ENCODE data around the gene ANGEL1. TPM values are rescaled to one million over a fixed set of nuclear protein-coding genes. Genes with fewer than 3 reads are reported as not detected.

ANGEL1 gene
- total and polyA plus RNA-seq, 2 of the 8 experiments (the other 6 are each of a cell fraction or from before 2014, with no cell fraction given): 26.8 to 27.2 TPM

- Histone ChIP-seq H2AK5ac (ENCODE audit: low read depth, low read length) (peak overlapping the region; percentile 53; the same call in 1 of the 2 replicates), H3K9ac (replicated peaks in 1 of 4; ENCODE audit: extremely low read depth in 1 of 4, low read depth in 3 of 4, low read length in 3 of 4) (no peak overlapping the region)
- no peak for DNase-seq (ENCODE audit: low read depth in 1 of 2, low spot score in 2 of 2)
Observed at GRCh38 chr14:76773188-76773885, 39.3 kb downstream of the ANGEL1 start.

More at GRCh38 chr14:76773188-76773885, 39.3 kb downstream of the ANGEL1 start:
- H4K20me1 ChIP-seq (replicated peaks in 1 of 2; ENCODE audit: control insufficient read depth in 1 of 2, insufficient read depth in 2 of 2, low read length in 2 of 2): no peaks in the 10 kb centered on the region
- ChIA-PET CTCF (ENCODE audit: partially characterized antibody) (interaction anchor here (0.6 to 9.2 kb wide), 8 partner anchors 8 to 108 kb away, joined by 3 to 128 read pairs (median 4); no protein-coding TSS in a partner anchor), POLR2A (ENCODE audit: partially characterized antibody) (interaction anchor here (1.1 to 1.4 kb wide), 5 partner anchors 9 to 87 kb away, joined by 3 to 8 read pairs (median 4); partner anchors contain the start of gene VASH1)
- no peak overlapping the region for H3K14ac ChIP-seq (ENCODE audit: insufficient read length)
- no peak overlapping the region for H4K5ac ChIP-seq (ENCODE audit: insufficient read length, low read depth, low read length)
- no peak overlapping the region for H3K27ac ChIP-seq (ENCODE audit: low read depth, low read length)
- no peak overlapping the region for H2BK120ac ChIP-seq (replicated peaks; ENCODE audit: low read depth, low read length)
- FAIRE-seq: no peak
- H3K4me1 ChIP-seq (replicated peaks in 1 of 4; ENCODE audit: control insufficient read depth in 3 of 4, insufficient read depth in 4 of 4, low read length in 3 of 4): peaks cover 0 to 21% (median 11%) of the 10 kb centered on the region in 4 experiments; a peak in 5 of 7 replicates
- H3K18ac ChIP-seq (ENCODE audit: extremely low read depth, low read length): no peak overlapping the region
- WGBS, 2 experiments (ENCODE audit: extremely low coverage in 1 of 2, insufficient coverage in 1 of 2, insufficient read length in 1 of 2, insufficient replicate concordance in 2 of 2, low coverage in 1 of 2, low lambda C conversion rate in 2 of 2, missing lambda C conversion rate in 1 of 2): 82% methylated on average over 8 of the region's 8 CpGs; no CpG with 5 or more reads in 1 of the 2 experiments
- H3K79me1 ChIP-seq (ENCODE audit: low read depth, low read length): no peaks in the 10 kb centered on the region
- H2BK12ac ChIP-seq (ENCODE audit: low read depth, low read length): no peak overlapping the region
- H4K91ac ChIP-seq (replicated peaks; ENCODE audit: insufficient read length, low read length): no peak overlapping the region
- H4K8ac ChIP-seq (ENCODE audit: extremely low read depth, insufficient read depth, low read length): no peak overlapping the region
- H3K36me3 ChIP-seq (ENCODE audit: control insufficient read depth in 2 of 4, insufficient read depth in 4 of 4, low read length in 3 of 4): no peaks in the 10 kb centered on the region
- H2BK15ac ChIP-seq (ENCODE audit: low read length): no peak overlapping the region
- no peak overlapping the region for H2BK20ac ChIP-seq (ENCODE audit: low read length)
- H3K79me2 ChIP-seq (ENCODE audit: control insufficient read depth in 1 of 2, insufficient read depth in 2 of 2, low read length in 2 of 2): no peaks in the 10 kb centered on the region
- H3K27me3 ChIP-seq (replicated peaks in 1 of 4; ENCODE audit: control insufficient read depth in 3 of 4, extremely low read depth in 1 of 4, insufficient read depth in 3 of 4, low read length in 3 of 4): peaks cover 0 to 5% (median 2%) of the 10 kb centered on the region in 4 experiments; a peak in 4 of 7 replicates
- 0 out of 4 replicates have a peak overlapping the region, but pooled peaks of 1 of the 2 experiments have one; percentile 8 for H3K4me2 ChIP-seq (ENCODE audit: insufficient read depth in 1 of 2, low read depth in 2 of 2, low read length in 2 of 2)
- no peak overlapping the region for H3K56ac ChIP-seq (replicated peaks; ENCODE audit: insufficient read length, low read depth, low read length)
- H3K4me3 ChIP-seq (ENCODE audit: extremely low read depth in 1 of 4, insufficient read depth in 2 of 4, low read depth in 3 of 4, low read length in 4 of 4): no peak overlapping the region
- H3K23me2 ChIP-seq (ENCODE audit: low read depth, low read length): no peaks in the 10 kb centered on the region
- no peaks in the 10 kb centered on the region; a peak in 1 of 4 replicates for H3K9me3 ChIP-seq (ENCODE audit: insufficient read depth in 2 of 2, low read depth in 1 of 2, low read length in 1 of 2)
- H3K4ac ChIP-seq (replicated peaks; ENCODE audit: insufficient read length, low read depth, low read length): no peak overlapping the region
- TF ChIP-seq POLR2AphosphoS5 (IDR thresholded peaks at IDR 0.05; ENCODE audit: low read depth, low read length): no peak
- no peak for TF ChIP-seq E2F6 (IDR thresholded peaks at IDR 0.05)
- TF ChIP-seq BCL11A (IDR thresholded peaks at IDR 0.05; ENCODE audit: low read depth in 2 of 2, low read length in 2 of 2): no peak
- no peak for TF ChIP-seq CEBPB (IDR thresholded peaks at IDR 0.05; ENCODE audit: low read depth, low read length)
- no peak overlapping the region for H3K23ac ChIP-seq (ENCODE audit: insufficient read length)
- H2AFZ ChIP-seq (ENCODE audit: low read length): no peak overlapping the region
- 0 out of 2 replicates have a peak overlapping the region, but pooled peaks have one; percentile 2 for H2BK5ac ChIP-seq (ENCODE audit: low read depth, low read length)

Data from H1 (cell line).